Activated CD4-positive, alpha-beta T cell treated with anti-CD3 and anti-CD28 coated beads for 36 hours (primary cell): ENCODE results near the gene ATP5MC2. TPM values are rescaled to one million over a fixed set of nuclear protein-coding genes. Genes with fewer than 3 reads are reported as not detected.
A peak's percentile ranks its signal among the peaks of the same experiment; 100 is the strongest.
"Not testable (repeated sequence)": the region's sequence is repeated elsewhere in the genome, so short reads cannot be mapped to it uniquely, and the experiment has no call there.

Experiments
- ATAC-seq: fragments of 200-7000 bp; cut with Tn5 transposase; one replicate; pipeline ENCODE4 v1.10.0; 2021; ENCODE audit warnings: mild to moderate bottlenecking, moderate library complexity
- CTCF ChIA-PET: fragments of 350-600 bp; sonication (Branson Sonifier 250); formaldehyde crosslinking; loops from one replicate; lab custom pipeline; 2021; ENCODE audit warnings: antibody characterized with exemption; lab: Charles Lee
- POLR2A ChIA-PET: fragments of 350-600 bp; sonication (Branson Sonifier 250); formaldehyde crosslinking; loops from one replicate; lab custom pipeline; 2021; ENCODE audit warnings: antibody characterized with exemption, inconsistent platforms; lab: Charles Lee
- DNase-seq: peaks from one replicate; pipeline ENCODE4 v3.0.0-alpha.2; 2020
- H3K27ac Mint-ChIP-seq: one replicate; pipeline ENCODE4 v1.8.0; 2021; ENCODE audit warnings: mixed read lengths
- H3K27me3 Mint-ChIP-seq: one replicate; pipeline ENCODE4 v1.8.0; 2021; ENCODE audit warnings: mixed read lengths
- H3K36me3 Mint-ChIP-seq: one replicate; pipeline ENCODE4 v1.8.0; 2021; ENCODE audit warnings: low read depth, mixed read lengths
- H3K4me1 Mint-ChIP-seq: one replicate; pipeline ENCODE4 v1.8.0; 2021; ENCODE audit warnings: mixed read lengths
- H3K4me3 Mint-ChIP-seq: one replicate; pipeline ENCODE4 v1.8.0; 2021; ENCODE audit warnings: mild to moderate bottlenecking, moderate library complexity, mixed read lengths
- H3K9me3 Mint-ChIP-seq: one replicate; pipeline ENCODE4 v1.8.0; 2021; ENCODE audit warnings: low read depth, mixed read lengths
- intact Hi-C, 2 experiments: fragments of 100-400 bp; cut with DNase I in 1 of 2; cut with micrococcal nuclease in 1 of 2; formaldehyde crosslinking; loops; one replicate each; pipeline versions ENCODE4 v1.14.2 to v1.15.1; 2022 to 2024; cut with DNase I, micrococcal nuclease
- total RNA-seq, 2 experiments: library from RNA; stranded (reverse); gene quantifications; one replicate each; pipeline ENCODE4 v1.2.3, GENCODE V29; 2021

Gene ATP5MC2
- total RNA-seq, 2 experiments from 2014 or later = 356 to 415 TPM

DNA sequence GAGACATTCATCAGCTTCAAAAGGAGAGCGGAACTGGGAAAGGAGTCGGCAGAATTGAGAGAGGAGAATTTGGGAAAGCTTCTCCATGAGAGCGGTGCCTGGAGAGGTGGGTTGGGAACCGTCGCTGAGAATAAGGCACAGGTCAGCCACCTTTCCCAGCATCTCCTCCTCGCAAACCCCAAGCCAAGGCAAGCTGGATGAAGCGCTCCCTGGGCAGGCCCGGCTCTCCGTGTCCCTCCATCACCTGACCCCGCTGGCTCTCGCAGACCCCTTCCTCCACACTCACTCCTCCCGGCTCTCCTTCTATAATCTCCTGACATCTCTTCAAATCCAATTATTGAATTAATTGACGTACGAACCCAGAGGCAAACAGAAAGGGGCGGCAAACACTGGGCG is 18.9 kb upstream of the ATP5MC2 start:
- intact Hi-C loops = loop anchor here in 1 of 2 experiments (2.0 kb wide), 1 partner anchor 18 kb away; the partner anchor contains the start of gene ATP5MC2
- H3K9me3 Mint-ChIP-seq = no peaks in the 10 kb centered on the region
- CTCF ChIA-PET = interaction anchor here (0.5 to 2.6 kb wide), 9 partner anchors 16 to 519 kb away, joined by 3 to 25 read pairs (median 3); partner anchors contain the start of gene CISTR
- DNase-seq = no peak
- peaks cover 63% of the 10 kb centered on the region for H3K27me3 Mint-ChIP-seq
- no peaks in the 10 kb centered on the region for H3K36me3 Mint-ChIP-seq
- peak overlapping the region; percentile 20 for H3K27ac Mint-ChIP-seq
- POLR2A ChIA-PET = interaction anchor here (1.3 kb wide), 2 partner anchors 51 to 52 kb away, joined by 3 read pairs; no protein-coding TSS in a partner anchor
- H3K4me1 Mint-ChIP-seq = peaks cover 27% of the 10 kb centered on the region
- ATAC-seq = no peak
- H3K4me3 Mint-ChIP-seq = peak overlapping the region; percentile 53

DNA sequence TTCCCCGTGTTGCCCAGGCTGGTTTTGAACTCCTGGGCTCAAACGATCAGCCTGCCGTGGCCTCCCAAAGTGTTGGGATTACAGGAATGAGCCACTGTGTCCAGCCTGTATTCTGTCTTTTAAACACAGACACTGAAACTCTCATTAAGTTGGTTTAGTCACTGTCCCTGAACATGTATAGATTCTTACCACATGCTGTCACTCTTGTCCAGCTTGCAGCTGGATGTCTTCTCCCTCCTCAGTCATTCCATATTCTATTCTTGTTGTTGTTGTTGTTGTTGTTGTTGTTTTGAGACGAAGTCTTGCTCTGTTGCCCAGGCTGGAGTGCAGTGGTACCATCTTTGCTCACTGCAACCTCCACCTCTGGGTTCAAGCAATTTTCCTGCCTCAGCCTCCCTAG is 12.3 kb upstream of the ATP5MC2 start:
- no peaks in the 10 kb centered on the region for H3K36me3 Mint-ChIP-seq
- POLR2A ChIA-PET = no interaction called here
- DNase-seq = no peak
- CTCF ChIA-PET = interaction anchor here (1.0 to 6.9 kb wide), 2 partner anchors 11 to 59 kb away, joined by 4 to 44 read pairs; partner anchors contain the start of gene ATP5MC2
- no peaks in the 10 kb centered on the region for H3K9me3 Mint-ChIP-seq
- H3K27me3 Mint-ChIP-seq = peaks cover 14% of the 10 kb centered on the region
- no peaks in the 10 kb centered on the region for H3K4me1 Mint-ChIP-seq
- H3K4me3 Mint-ChIP-seq = no peak overlapping the region
- intact Hi-C loops = no loop called here
- no peak overlapping the region for H3K27ac Mint-ChIP-seq
- no peak for ATAC-seq

DNA sequence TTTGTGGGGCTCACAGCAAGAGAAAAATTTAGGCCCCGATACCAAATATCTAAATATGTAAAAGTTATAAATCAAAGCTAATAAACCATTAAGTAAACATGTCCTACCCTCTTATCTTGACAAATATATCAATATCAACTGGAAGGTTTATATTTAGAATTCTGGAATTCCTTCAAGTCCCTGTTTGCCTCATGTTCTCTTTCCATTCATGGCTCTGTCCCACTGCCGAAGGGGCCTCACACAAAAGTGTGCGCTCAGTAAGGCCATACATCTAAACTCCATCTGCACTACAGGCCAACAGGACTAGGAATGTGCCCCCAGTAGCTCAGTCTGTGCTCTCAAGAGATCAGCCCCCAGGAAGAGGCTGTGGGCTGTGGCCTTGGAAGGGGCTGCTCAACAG is 10.6 kb upstream of the ATP5MC2 start:
- ATAC-seq (no peak), DNase-seq (no peak)
- no peaks in the 10 kb centered on the region for H3K4me1 Mint-ChIP-seq
- H3K27me3 Mint-ChIP-seq = peaks cover 11% of the 10 kb centered on the region
- H3K4me3 Mint-ChIP-seq = no peak overlapping the region
- ChIA-PET POLR2A (no interaction called here), CTCF (interaction anchor here (0.7 to 6.9 kb wide), 4 partner anchors 9 to 59 kb away, joined by 3 to 44 read pairs (median 6); partner anchors contain the start of gene ATP5MC2)
- H3K36me3 Mint-ChIP-seq = no peaks in the 10 kb centered on the region
- intact Hi-C loops = no loop called here
- no peak overlapping the region for H3K27ac Mint-ChIP-seq
- no peaks in the 10 kb centered on the region for H3K9me3 Mint-ChIP-seq

DNA sequence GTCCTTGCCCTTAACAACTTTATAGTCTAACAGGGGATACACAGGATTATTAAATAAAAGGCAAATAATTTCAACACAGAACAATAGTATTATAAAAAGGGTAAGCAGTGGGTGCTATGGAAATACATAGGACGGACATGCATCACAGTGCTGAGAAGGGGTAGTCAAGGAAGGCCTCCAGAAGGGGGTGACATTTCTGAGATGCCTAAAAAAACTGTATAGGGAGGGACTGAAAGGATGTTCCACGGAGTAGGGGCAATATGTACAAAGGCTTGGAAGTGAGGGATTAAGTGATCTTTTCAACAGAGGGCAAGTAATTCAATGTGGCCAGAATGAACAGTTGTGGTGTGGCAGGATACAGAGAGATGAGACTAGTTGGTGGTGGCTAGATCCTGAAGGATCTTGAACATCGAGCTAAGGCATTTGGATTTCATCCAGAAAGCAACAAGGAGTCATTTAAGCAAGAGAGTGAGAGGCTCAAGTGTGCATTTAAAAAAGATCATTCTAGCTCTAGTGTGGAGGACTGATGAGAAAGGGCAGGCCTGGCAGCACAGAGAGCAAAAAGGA is 8.9 kb upstream of the ATP5MC2 start:
- no peak for ATAC-seq
- Mint-ChIP-seq H3K27ac (no peak overlapping the region), H3K4me1 (no peaks in the 10 kb centered on the region), H3K9me3 (no peaks in the 10 kb centered on the region), H3K36me3 (no peaks in the 10 kb centered on the region), H3K27me3 (peaks cover 8% of the 10 kb centered on the region), H3K4me3 (no peak overlapping the region)
- no peak for DNase-seq
- intact Hi-C loops = no loop called here
- ChIA-PET POLR2A (no interaction called here), CTCF (interaction anchor here (0.7 to 6.9 kb wide), 4 partner anchors 8 to 181 kb away, joined by 3 to 44 read pairs (median 6); partner anchors contain the start of gene ATP5MC2)

DNA sequence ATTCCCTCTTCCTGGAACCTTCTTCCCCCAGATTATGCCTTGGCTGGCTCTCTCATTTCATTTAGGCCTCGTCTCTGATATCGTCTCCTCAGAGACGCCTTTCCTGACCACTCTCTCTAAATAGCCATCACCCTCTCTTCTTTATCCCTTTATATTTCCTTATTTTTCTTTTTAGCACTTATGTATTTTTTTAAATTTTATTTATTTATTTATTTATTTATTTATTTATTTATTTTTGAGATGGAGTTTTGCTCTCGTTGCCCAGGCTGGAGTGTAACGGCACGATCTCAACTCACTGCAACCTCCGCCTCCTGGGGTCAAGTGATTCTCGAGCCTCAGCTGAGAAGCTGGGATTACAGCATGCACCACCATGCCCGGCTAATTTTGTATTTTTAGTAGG is 8.1 kb upstream of the ATP5MC2 start:
- H3K4me3 Mint-ChIP-seq = no peak overlapping the region
- no peak for DNase-seq
- no peak overlapping the region for H3K27ac Mint-ChIP-seq
- H3K9me3 Mint-ChIP-seq = no peaks in the 10 kb centered on the region
- ChIA-PET CTCF (interaction anchor here (0.8 to 1.2 kb wide), 3 partner anchors 9 to 175 kb away, joined by 4 read pairs; no protein-coding TSS in a partner anchor), POLR2A (no interaction called here)
- peaks cover 10% of the 10 kb centered on the region for H3K27me3 Mint-ChIP-seq
- no peaks in the 10 kb centered on the region for H3K36me3 Mint-ChIP-seq
- no peaks in the 10 kb centered on the region for H3K4me1 Mint-ChIP-seq
- ATAC-seq = no peak
- intact Hi-C loops = no loop called here

DNA sequence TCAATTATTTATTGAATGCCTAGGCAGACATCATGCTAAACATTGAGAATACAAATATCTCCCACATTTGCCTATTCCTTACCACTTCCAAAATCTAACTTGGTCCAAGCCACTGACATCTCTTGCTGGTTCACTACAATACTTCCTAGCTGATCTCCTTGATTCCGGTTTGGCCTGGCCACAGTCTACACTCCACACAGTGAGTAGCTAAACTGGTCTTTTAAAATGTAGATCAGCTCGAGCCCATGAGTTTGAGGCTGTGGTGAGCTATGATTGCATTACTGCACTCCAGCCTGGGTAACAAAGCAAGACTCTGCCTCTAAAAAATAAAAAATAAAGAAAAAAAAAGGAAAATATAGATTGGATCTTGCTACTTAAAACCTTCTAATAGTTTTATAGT is 7.6 kb upstream of the ATP5MC2 start:
- no peaks in the 10 kb centered on the region for H3K36me3 Mint-ChIP-seq
- DNase-seq (no peak), ATAC-seq (no peak)
- intact Hi-C loops = no loop called here
- H3K9me3 Mint-ChIP-seq = no peaks in the 10 kb centered on the region
- H3K4me1 Mint-ChIP-seq = no peaks in the 10 kb centered on the region
- no peak overlapping the region for H3K4me3 Mint-ChIP-seq
- H3K27me3 Mint-ChIP-seq = peaks cover 12% of the 10 kb centered on the region
- ChIA-PET CTCF (interaction anchor here (0.8 to 1.2 kb wide), 3 partner anchors 10 to 174 kb away, joined by 4 read pairs; no protein-coding TSS in a partner anchor), POLR2A (no interaction called here)
- H3K27ac Mint-ChIP-seq = no peak overlapping the region

DNA sequence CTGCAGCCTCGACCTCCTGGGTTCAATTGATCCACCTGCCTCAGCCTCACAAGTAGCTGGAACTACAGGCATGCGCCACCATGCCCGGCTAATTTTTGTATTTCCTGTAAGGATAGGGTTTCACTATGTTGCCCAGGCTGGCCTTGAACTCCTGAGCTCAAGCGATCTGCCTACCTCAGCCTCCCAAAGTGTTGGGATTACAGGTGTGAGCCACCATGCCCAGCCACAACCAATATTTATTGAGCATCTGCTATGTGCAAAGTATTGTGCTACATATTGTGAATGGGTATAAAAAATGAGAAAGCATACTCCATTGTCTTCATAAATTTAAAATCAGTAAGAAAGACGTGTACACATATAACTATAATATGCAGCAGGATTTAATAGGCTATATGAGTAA is 4.2 kb upstream of the ATP5MC2 start:
- H3K4me3 Mint-ChIP-seq, H3K4me1 Mint-ChIP-seq, H3K9me3 Mint-ChIP-seq, H3K36me3 Mint-ChIP-seq, DNase-seq, intact Hi-C loops, ATAC-seq, H3K27ac Mint-ChIP-seq: not testable (repeated sequence)
- CTCF ChIA-PET = interaction anchor here (0.8 to 6.6 kb wide), 5 partner anchors 8 to 137 kb away, joined by 3 to 103 read pairs (median 7); no protein-coding TSS in a partner anchor
- peaks cover 23% of the 10 kb centered on the region for H3K27me3 Mint-ChIP-seq
- POLR2A ChIA-PET = interaction anchor here (0.6 kb wide), 1 partner anchor 72 kb away, joined by 3 read pairs; no protein-coding TSS in a partner anchor

DNA sequence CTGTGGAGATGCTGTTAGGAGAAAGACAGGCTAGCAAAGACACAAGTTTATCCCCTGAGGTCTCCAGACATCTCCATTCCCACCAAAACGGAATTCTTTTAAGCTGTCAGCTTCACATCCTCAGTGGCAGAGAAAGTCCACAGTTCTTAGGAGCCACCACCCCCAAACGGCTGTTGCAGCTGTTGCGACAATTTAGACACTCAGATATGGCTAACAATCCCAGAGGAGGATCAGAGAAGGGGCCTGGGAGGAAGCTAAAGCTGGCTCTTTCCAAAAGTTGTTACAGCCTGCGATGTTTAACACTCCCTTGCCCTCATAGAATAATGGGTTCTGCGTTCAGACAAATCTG is 1.9 kb upstream of the ATP5MC2 start:
- DNase-seq (no peak), ATAC-seq (no peak)
- H3K4me3 Mint-ChIP-seq = peak overlapping the region; percentile 93
- H3K36me3 Mint-ChIP-seq = peaks cover 21% of the 10 kb centered on the region
- H3K27me3 Mint-ChIP-seq = peaks cover 23% of the 10 kb centered on the region
- ChIA-PET POLR2A (no interaction called here), CTCF (interaction anchor here (0.9 to 6.6 kb wide), 12 partner anchors 10 to 672 kb away, joined by 3 to 103 read pairs (median 4); partner anchors contain the start of gene EIF4B)
- H3K9me3 Mint-ChIP-seq = no peaks in the 10 kb centered on the region
- H3K27ac Mint-ChIP-seq = no peak overlapping the region
- peaks cover 16% of the 10 kb centered on the region for H3K4me1 Mint-ChIP-seq
- intact Hi-C loops = loop anchor here (2.0 to 5.0 kb wide), 3 partner anchors 17 to 510 kb away; partner anchors contain the start of gene SMUG1 (in 1 of the 2)

DNA sequence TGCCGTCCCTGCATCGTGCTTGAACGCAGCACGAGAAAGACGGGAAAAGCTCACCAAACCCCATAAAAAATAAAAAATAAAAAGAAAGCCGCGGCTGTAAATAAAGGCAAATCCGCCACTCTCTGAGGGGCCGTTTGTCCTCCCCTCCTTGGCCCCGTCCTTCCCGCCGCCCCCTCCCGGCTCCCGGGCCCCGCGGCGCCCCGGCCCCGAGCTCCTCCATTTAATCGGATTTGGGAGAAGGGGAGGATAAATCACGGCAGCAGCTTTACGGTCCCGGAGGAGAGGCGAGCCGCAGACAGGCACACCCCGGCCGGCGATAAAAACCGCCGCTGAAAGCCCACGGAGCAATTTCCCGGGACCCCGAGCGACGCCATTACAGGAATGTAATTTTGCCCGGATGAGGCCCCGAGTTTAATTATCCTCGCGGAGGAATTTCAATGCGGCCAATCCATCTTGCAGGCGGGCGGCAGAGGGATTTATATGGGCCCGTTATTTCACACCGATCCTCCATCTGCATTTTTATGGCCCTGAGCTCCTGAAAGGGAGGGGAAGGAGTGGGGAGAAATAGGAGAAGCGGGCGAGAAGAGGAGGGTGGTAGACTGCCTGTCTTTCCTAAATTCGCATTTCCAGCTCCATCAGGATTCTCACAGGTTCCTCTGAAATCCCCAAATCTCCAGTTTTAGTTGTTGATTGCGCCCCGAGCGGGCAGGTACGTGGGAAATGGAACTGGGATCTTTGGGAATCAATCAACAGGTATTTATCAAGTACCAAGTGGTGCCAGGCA is 1.3 kb upstream of the ATP5MC2 start:
- peak overlapping the region; percentile 95 for H3K27ac Mint-ChIP-seq
- H3K36me3 Mint-ChIP-seq = peaks cover 26% of the 10 kb centered on the region
- H3K27me3 Mint-ChIP-seq = peaks cover 23% of the 10 kb centered on the region
- intact Hi-C loops = loop anchor here (2.0 to 5.0 kb wide), 3 partner anchors 18 to 510 kb away; partner anchors contain the start of gene SMUG1 (in 1 of the 2)
- peaks cover 21% of the 10 kb centered on the region for H3K4me1 Mint-ChIP-seq
- ChIA-PET POLR2A (interaction anchor here (0.6 kb wide), 2 partner anchors 14 to 40 kb away, joined by 3 to 4 read pairs; no protein-coding TSS in a partner anchor), CTCF (interaction anchor here (0.6 to 6.6 kb wide), 17 partner anchors 11 to 671 kb away, joined by 3 to 103 read pairs (median 5); partner anchors contain the start of genes EIF4B and TARBP2)
- H3K9me3 Mint-ChIP-seq = no peaks in the 10 kb centered on the region
- peak; percentile 14 for DNase-seq
- ATAC-seq = no peak
- peak overlapping the region; percentile 93 for H3K4me3 Mint-ChIP-seq

DNA sequence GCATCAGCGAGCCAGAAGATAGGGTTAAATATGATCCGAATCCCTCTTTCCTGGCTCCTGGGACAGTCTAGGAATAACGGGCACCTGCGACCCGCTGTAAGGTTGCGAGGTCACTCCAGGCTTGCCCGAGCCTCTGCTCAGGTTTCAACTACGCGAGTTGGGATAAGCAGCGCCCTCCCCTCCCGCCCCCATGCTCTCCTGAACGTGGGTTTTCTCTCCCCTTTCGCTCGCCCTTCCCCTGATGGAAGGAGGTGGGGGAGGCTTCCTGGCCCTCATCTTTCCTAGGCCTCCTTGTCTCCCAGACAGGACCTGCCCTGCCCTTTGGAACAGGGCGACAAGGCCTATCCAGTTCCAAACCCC is 753 bp upstream of the ATP5MC2 start:
- H3K27ac Mint-ChIP-seq = peak overlapping the region; percentile 95
- peaks cover 20% of the 10 kb centered on the region for H3K27me3 Mint-ChIP-seq
- intact Hi-C loops = loop anchor here (1.0 to 5.0 kb wide), 11 partner anchors 18 to 670 kb away; partner anchors contain the start of genes ATF7 (in 2 of the 2), AAAS (in 1 of the 2), CALCOCO1 (in 1 of the 2) and EIF4B (in 1 of the 2)
- peaks cover 21% of the 10 kb centered on the region for H3K4me1 Mint-ChIP-seq
- H3K36me3 Mint-ChIP-seq = peaks cover 27% of the 10 kb centered on the region
- no peak for ATAC-seq
- peak; percentile 43 for DNase-seq
- POLR2A ChIA-PET = interaction anchor here (0.6 kb wide), 2 partner anchors 13 to 40 kb away, joined by 3 to 4 read pairs; no protein-coding TSS in a partner anchor
- H3K4me3 Mint-ChIP-seq = peak overlapping the region; percentile 93
- CTCF ChIA-PET = interaction anchor here (0.6 to 6.6 kb wide), 16 partner anchors 11 to 671 kb away, joined by 3 to 103 read pairs (median 6); partner anchors contain the start of genes EIF4B and TARBP2
- no peaks in the 10 kb centered on the region for H3K9me3 Mint-ChIP-seq
